MM.1S (cell line): ENCODE results near the gene NMNAT2.

Source experiments
- DNase-seq: peaks from one replicate; pipeline ENCODE4 v3.0.0-alpha.2; 2015
- H2AFZ ChIP-seq: fragments of 300-600 bp; sonication (generic); 2 replicates; pipeline ENCODE4 v1.6.0; 2016; ENCODE audit warnings: antibody characterized with exemption, low read length
- H3F3A ChIP-seq: fragments of 300-600 bp; sonication (generic); 2 replicates; pipeline ENCODE4 v1.6.1; 2016; ENCODE audit warnings: mild to moderate bottlenecking, antibody characterized with exemption, low read length, moderate library complexity, mixed read lengths; ENCODE audit not compliant: insufficient read depth
- H3K27ac ChIP-seq: fragments of 300-600 bp; sonication (generic); 2 replicates; pipeline ENCODE4 v1.5.1; 2016; ENCODE audit warnings: mild to moderate bottlenecking, low read length
- H3K27me3 ChIP-seq: fragments of 300-600 bp; sonication (generic); replicated peaks from 2 replicates; pipeline ENCODE4 v1.6.0; 2016; ENCODE audit warnings: low read length; ENCODE audit not compliant: insufficient read depth
- H3K36me3 ChIP-seq: fragments of 300-600 bp; sonication (generic); replicated peaks from 2 replicates; pipeline ENCODE4 v1.6.1; 2016; ENCODE audit warnings: mild to moderate bottlenecking, low read length, mixed read lengths; ENCODE audit not compliant: insufficient read depth
- H3K4me1 ChIP-seq: fragments of 300-600 bp; sonication (generic); 2 replicates; pipeline ENCODE4 v1.6.1; 2016; ENCODE audit warnings: low read length, mixed read lengths
- H3K4me2 ChIP-seq: fragments of 300-600 bp; sonication (generic); 2 replicates; pipeline ENCODE4 v1.6.0; 2016; ENCODE audit warnings: low read depth, low read length
- H3K4me3 ChIP-seq: fragments of 300-600 bp; sonication (generic); 2 replicates; pipeline ENCODE4 v1.5.1; 2016; ENCODE audit warnings: low read length, mixed read lengths
- H3K79me2 ChIP-seq: fragments of 300-600 bp; sonication (generic); 2 replicates; pipeline ENCODE4 v1.6.1; 2016; ENCODE audit warnings: mixed run types, low read length, mixed read lengths
- H3K9ac ChIP-seq: fragments of 300-600 bp; sonication (generic); 2 replicates; pipeline ENCODE4 v1.6.1; 2016; ENCODE audit warnings: low read length, mixed read lengths
- H3K9me2 ChIP-seq: fragments of 300-600 bp; sonication (generic); replicated peaks from 2 replicates; pipeline ENCODE4 v1.6.1; 2016; ENCODE audit warnings: mild to moderate bottlenecking, low read length, mixed read lengths; ENCODE audit not compliant: insufficient read depth
- H3K9me3 ChIP-seq: fragments of 300-600 bp; sonication (generic); replicated peaks from 2 replicates; pipeline ENCODE4 v1.6.1; 2016; ENCODE audit warnings: mild to moderate bottlenecking, low read length, mixed read lengths; ENCODE audit not compliant: insufficient read depth
- H4K20me1 ChIP-seq: fragments of 300-600 bp; sonication (generic); 2 replicates; pipeline ENCODE4 v1.6.1; 2016; ENCODE audit warnings: mild to moderate bottlenecking, low read length, moderate library complexity, mixed read lengths; ENCODE audit not compliant: insufficient read depth
- CTCF ChIP-seq: fragments of 300-600 bp; sonication (generic); IDR thresholded peaks from 2 replicates; pipeline ENCODE4 v1.5.1; 2016; ENCODE audit warnings: antibody characterized with exemption, low read length, mixed read lengths
- EZH2 ChIP-seq: fragments of 300-600 bp; sonication (generic); optimal IDR thresholded peaks from 2 replicates; pipeline ENCODE3; 2017; ENCODE audit warnings: low read depth, mild to moderate bottlenecking, antibody characterized with exemption, low read length, mixed read lengths
- EZH2phosphoT487 ChIP-seq: fragments of 300-600 bp; sonication (generic); IDR thresholded peaks from 2 replicates; pipeline ENCODE4 v1.6.1; 2018; ENCODE audit warnings: antibody characterized with exemption, low read length

The NMNAT2 gene

GRCh38 chr1:183391863-183392262 lies 26.3 kb downstream of the NMNAT2 start:
- H3K9ac ChIP-seq: no peak overlapping the region
- TF ChIP-seq CTCF (no peak), EZH2phosphoT487 (no peak), EZH2 (no peak)
- H3K9me2 ChIP-seq: no peaks in the 10 kb centered on the region
- H3K9me3 ChIP-seq: no peaks in the 10 kb centered on the region
- H2AFZ ChIP-seq: no peak overlapping the region
- no peaks in the 10 kb centered on the region for H3K4me1 ChIP-seq
- no peaks in the 10 kb centered on the region for H3K27me3 ChIP-seq
- no peak overlapping the region for H3K4me3 ChIP-seq
- no peak for DNase-seq
- no peaks in the 10 kb centered on the region for H4K20me1 ChIP-seq
- no peaks in the 10 kb centered on the region for H3K36me3 ChIP-seq
- H3K27ac ChIP-seq: no peak overlapping the region
- H3K79me2 ChIP-seq: no peaks in the 10 kb centered on the region
- H3F3A ChIP-seq: no peaks in the 10 kb centered on the region
- no peak overlapping the region for H3K4me2 ChIP-seq

- Histone ChIP-seq H3K9ac (no peak overlapping the region), H2AFZ (no peak overlapping the region), H4K20me1 (no peaks in the 10 kb centered on the region), H3K4me2 (no peak overlapping the region), H3K79me2 (no peaks in the 10 kb centered on the region), H3K4me1 (no peaks in the 10 kb centered on the region), H3K4me3 (no peak overlapping the region), H3K27ac (no peak overlapping the region), H3F3A (no peaks in the 10 kb centered on the region), H3K9me2 (no peaks in the 10 kb centered on the region), H3K9me3 (no peaks in the 10 kb centered on the region), H3K36me3 (no peaks in the 10 kb centered on the region), H3K27me3 (no peaks in the 10 kb centered on the region)
- TF ChIP-seq CTCF: no peak
- no peak for TF ChIP-seq EZH2
- DNase-seq: no peak
Measured at GRCh38 chr1:183390561-183390960, 27.6 kb downstream of the NMNAT2 start.

GRCh38 chr1:183388735-183389134 lies 29.4 kb downstream of the NMNAT2 start:
- Histone ChIP-seq H3K36me3 (no peaks in the 10 kb centered on the region), H3K9ac (no peak overlapping the region), H3K4me1 (no peaks in the 10 kb centered on the region), H3K9me3 (no peaks in the 10 kb centered on the region), H3K4me3 (no peak overlapping the region), H3F3A (no peaks in the 10 kb centered on the region), H3K79me2 (no peaks in the 10 kb centered on the region), H3K27me3 (no peaks in the 10 kb centered on the region), H4K20me1 (no peaks in the 10 kb centered on the region), H3K9me2 (no peaks in the 10 kb centered on the region), H2AFZ (no peak overlapping the region), H3K27ac (no peak overlapping the region), H3K4me2 (no peak overlapping the region)
- no peak for DNase-seq
- TF ChIP-seq CTCF: no peak
- no peak for TF ChIP-seq EZH2phosphoT487
- no peak for TF ChIP-seq EZH2
